GM12875 (cell line): ENCODE measurements around the gene KIAA0753.

Experiments used
- H3K4me3 ChIP-seq: one replicate; pipeline ENCODE4 v1.5.1; 2011; ENCODE audit warnings: low read depth, low read length, control low read depth
- CTCF ChIP-seq: IDR thresholded peaks from 2 replicates; pipeline ENCODE4 v1.5.1; 2011; ENCODE audit warnings: low read depth, mild to moderate bottlenecking, control low read depth, inconsistent platforms, low read length, moderate library complexity, borderline replicate concordance; ENCODE audit not compliant: insufficient read depth

Gene KIAA0753

DNA sequence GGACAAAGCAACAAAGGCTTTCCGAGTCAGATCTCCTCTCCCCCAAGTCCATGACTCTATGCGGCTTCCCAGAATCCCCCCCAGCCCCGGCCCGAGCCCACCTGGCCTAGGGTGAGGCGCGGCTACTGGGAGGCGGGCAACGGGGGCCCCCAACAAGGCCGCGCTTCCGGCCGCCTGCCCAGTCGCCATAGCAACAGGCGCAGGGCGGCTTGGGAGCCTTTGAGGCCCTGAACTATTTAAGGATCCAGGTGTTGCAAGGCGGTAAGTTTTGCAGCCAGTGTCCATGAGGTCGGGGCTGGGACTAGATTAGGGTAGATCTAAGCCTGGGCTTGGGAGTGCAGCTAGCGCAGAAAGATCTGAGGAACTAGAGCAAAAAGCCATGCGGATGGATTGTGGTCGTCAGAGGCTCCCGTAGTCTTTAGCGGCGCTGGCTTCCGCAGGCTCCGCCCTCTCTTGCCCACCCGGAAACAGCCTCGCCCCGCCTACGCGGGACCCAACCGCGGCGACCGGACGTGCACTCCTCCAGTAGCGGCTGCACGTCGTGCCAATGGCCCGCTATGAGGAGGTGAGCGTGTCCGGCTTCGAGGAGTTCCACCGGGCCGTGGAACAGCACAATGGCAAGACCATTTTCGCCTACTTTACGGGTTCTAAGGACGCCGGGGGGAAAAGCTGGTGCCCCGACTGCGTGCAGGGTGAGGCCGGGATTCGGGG lies at the start of gene KIAA0753, which contains the start of gene TXNDC17:
KIAA0753 (minus strand) TSS at position 176 of the 711 bp plus-strand sequence. CDS start 5,608 bp downstream, outside the sequence.
TXNDC17 (plus strand) TSS at position 525 of the 711 bp plus-strand sequence; CDS start at position 548, 23 bp downstream.
- TF ChIP-seq CTCF = no peak
- H3K4me3 ChIP-seq = peak within 1 kb of the TSS; percentile 69

DNA sequence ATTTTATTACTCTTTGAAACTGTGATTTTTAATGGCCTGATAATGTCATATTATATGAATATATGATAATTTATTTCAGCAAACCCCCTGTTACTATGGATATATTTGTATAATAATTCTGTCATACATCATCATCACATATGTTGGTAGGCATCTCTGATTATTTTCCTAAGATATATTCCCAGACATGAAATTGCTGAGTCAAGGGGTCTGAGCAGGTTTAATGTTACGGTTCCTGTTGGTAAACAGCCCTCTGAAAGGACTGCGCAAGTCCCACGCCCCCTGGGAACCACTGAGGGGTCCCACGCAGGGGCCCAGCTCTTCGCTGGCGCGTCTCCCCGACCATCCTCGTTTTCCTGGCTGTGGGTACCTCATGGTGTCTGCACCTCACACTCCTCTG lies 48.4 kb upstream of the KIAA0753 start:
- TF ChIP-seq CTCF = no peak
- H3K4me3 ChIP-seq = no peak overlapping the region

- no peak overlapping the region for H3K4me3 ChIP-seq
- no peak for TF ChIP-seq CTCF
These were observed 45.5 kb upstream of the KIAA0753 start for GRCh38 chr17:6686026-6686425.

DNA sequence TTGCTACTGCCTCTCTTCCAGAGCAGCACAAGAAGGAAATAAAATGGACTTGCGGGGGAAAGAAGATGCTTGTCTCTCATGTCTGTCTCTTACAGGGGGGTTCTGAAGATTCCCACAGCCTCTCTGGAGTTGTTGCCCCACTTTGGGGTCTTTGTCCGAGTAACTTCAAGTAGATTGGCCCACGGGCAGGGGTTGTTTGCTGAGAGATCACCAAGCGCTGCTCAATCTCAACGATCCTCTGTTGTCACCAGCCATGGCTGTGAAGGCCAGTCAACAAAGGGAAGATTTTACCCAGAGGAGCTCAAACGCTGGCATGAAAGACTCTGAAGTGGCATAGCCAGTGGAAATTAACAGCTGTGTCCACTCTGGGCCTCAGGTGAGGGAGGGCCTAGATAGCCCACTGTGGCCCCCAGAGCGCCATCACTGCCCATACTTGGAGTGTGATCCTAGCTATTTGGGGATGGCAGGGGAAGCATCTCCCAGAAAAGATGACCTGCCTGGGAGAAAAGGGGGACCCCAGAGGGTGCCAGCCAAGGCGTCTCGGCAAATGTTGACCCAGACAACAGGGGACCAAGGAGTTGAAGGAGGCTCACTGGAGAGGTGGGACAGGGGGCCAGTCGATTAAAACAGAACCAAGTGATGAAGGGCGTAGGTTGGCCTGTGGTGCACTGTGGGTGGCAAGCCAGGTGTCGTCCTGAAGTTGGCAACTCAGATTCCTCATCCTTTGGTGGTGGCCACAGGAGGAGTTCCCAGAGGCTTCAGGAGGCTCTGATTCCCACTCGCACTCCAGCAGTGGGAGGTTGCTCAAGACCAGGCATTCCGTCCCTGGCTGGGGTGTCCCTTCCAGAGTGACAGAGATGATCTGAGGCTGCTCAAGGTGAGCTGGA lies 44.6 kb upstream of the KIAA0753 start:
- no peak for TF ChIP-seq CTCF
- H3K4me3 ChIP-seq = no peak overlapping the region

GRCh38 chr17:6684460-6684783 lies 43.9 kb upstream of the KIAA0753 start:
- no peak overlapping the region for H3K4me3 ChIP-seq
- TF ChIP-seq CTCF = no peak

- H3K4me3 ChIP-seq = no peak overlapping the region
- no peak for TF ChIP-seq CTCF
These were observed 43.4 kb upstream of the KIAA0753 start for GRCh38 chr17:6683730-6684459.
